NCI-H748 (cell line): ENCODE measurements around the gene USP25.
"Not testable (repeated sequence)": the region's sequence is repeated elsewhere in the genome, so short reads cannot be mapped to it uniquely, and the experiment has no call there.

Experiments
- DNase-seq: peaks from one replicate; lab custom pipeline; 2025; ENCODE audit not compliant: unreplicated experiment; lab: John Stamatoyannopoulos, UW

The USP25 gene

DNA sequence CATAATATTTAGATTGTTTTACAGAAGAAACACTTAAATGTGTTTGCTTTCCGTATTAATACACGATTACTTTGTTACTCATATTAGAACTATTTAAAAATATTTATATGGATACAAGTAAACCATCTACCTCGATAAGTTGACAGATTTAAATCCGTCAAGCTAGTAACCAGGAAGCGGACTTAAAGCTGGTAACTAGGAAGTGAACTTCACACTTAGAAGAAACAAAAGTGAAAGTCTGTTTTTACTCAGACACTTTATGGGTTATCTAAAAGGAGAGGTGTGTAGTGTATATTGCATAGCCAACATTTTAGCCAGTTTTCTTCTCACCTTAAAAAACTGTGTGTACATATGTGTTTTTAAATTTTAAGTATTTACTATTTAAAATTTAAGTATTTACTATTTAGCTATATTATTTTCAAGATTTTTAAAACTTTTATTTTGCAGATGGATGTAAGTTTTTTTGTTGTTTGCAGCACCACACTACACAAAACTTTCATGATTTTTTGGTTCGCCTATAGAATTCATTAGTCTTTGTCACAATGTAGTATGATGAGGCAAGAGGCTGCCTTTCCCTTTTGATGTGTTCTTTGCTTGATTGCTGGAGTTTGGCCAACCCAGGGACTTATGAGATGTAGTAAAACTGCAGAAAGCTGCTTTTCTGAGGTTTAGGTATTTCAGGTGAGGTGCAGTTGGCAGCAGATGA is 2.7 kb downstream of the USP25 start:
- DNase-seq: no peak

DNA sequence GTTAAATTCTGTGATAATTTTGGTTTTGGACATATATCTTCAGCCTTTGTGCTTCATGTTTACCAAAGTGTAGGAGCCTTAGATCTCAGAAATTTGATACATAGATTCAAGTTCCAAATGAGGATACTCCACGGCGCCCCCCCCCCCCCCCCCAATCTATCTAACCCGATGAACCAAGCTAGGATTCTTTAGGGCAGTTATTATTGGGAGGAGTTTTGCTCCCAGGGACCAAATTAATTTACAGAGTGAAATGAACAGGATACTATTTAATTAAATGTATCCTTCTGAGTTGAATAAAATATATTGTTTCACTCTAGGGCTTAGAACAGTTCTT is 3.2 kb downstream of the USP25 start:
- DNase-seq: no peak

DNA sequence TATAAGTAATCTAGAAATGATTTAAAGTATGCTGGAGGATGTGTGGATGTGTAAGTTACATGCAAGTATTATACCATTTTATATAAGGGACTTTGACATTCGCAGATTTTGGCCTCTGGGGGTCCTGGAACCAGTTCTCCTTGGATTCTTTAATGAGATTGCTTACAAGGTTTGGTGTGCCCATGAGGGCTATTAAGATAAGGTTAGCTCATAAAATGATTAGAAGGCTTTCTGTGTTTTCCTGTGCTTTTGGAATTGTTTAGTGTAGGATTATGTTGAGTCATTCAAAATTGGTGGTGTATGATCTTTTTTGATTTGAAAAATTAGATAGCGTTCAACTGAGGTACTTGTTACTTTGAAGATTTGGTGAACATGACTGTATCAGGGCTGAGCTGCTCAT is 5.6 kb downstream of the USP25 start:
- no peak for DNase-seq

GRCh38 chr21:15735931-15736330 is 6.1 kb downstream of the USP25 start:
- DNase-seq: not testable (repeated sequence)

DNA sequence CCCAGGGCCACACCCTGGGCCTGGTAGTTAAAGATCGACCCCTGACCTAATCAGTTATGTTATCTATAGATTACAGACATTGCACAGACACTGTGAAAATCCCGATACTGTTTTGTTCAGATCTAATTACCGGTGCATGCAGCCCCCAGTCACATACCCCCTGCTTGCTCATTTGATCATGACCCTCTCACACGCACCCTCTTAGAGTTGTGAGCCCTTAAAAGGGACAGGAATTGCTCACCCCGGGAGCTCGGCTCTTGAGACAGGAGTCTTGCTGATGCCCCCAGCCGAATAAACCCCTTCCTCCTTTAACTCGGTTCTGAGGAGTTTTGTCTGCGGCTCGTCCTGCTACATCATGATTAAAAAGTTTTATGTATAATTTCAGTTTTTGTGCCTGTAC is 9.0 kb downstream of the USP25 start:
- DNase-seq: not testable (repeated sequence)

DNA sequence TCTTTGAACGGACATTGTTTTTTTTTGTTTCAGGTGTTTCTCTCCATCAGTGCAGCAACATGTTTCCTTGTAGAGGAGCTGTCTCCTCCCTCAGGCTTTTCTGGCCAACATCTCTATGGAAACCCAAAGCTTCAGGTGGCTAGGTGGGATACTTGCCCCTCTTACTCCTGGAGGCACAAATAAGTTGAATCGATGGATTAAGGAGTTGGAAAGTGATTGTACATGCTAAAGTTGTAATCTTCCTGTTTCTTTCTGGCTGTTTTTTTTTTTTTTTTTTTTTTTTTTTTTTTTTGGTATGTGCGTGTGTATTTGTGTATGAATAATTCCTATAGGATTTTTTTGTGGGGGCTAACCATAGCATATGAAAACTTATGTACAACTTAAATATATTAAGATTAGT is 10.6 kb downstream of the USP25 start:
- DNase-seq: no peak

- DNase-seq: no peak
These were observed 11.7 kb downstream of the USP25 start for GRCh38 chr21:15741510-15741909.

GRCh38 chr21:15742052-15742670 is 12.4 kb downstream of the USP25 start:
- no peak for DNase-seq

DNA sequence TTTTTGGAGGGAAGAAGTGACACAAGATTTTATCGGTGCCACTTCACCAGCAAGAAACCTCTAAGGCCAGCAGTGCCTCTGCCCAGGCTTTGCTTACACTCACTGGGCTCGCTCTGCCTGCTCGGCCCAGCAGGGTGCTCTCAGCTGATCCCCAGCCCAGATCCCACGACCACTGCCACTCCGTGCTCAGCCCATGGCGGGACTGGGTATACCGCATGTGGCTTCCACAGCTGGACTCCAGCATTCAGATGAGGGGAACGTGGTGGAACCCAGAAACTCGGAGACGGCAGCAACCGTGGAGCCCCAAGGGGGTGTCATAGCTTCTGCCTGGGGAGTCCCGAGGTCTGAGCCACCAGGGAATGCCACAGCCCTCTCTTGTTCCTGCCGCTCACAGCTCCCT is 12.9 kb downstream of the USP25 start:
- DNase-seq: no peak

DNA sequence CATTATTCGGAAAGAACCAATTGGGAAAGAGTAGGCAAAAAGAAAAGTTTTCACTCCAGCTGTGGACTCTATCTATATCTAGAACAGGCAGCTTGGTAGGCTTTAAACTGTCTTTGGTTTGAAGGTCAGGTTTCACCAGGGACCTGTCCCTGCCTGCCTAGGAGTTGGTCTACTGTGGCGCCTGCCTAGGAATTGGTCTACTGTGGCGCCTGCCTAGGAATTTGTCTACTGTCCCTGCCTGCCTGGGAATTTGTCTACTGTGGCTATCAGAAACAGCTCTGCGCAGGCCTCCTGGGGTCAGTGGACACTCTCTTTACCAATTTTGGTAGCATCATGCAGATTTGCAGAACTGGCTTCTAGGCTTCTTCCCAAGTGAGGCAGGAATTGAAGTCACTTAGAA is 13.8 kb downstream of the USP25 start:
- DNase-seq: no peak

DNA sequence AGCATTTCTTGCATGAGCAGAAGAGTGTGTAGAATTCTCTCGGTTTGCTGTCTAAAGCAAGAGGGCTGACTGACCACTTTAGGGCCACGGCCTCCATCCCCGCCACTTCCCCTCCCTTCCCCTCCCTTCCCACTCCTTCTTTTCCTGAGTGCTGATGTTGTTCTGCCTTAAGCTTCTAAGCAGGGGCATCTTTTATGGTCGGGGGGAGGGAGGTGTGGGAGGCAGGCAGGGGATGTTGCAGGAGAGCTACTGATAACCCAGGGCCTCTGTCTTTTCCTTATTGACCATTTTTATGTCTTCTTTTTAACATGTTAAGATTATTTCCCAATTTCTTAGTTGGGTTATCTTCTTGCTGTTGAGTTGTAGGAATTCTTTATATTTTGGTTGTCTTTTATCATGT is 15.1 kb downstream of the USP25 start:
- DNase-seq: no peak

- no peak for DNase-seq
These were observed 18.8 kb downstream of the USP25 start for GRCh38 chr21:15748586-15748985.

GRCh38 chr21:15749082-15749860 is 19.5 kb downstream of the USP25 start:
- DNase-seq: no peak

DNA sequence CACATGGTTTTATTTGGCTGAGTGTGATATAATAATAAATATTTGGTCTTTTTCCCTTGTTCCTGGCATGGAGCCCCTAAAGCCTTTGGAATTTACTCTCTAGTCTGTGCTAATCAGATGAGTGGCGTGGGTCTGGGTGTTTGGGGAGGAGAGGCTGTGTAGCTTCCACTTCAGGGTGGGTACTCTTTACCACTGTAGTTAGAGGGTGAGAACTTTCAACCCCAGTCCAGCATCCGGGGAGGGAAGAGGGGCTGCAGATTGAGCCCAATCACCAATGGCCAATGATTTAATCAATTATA is 20.0 kb downstream of the USP25 start:
- DNase-seq: no peak

DNA sequence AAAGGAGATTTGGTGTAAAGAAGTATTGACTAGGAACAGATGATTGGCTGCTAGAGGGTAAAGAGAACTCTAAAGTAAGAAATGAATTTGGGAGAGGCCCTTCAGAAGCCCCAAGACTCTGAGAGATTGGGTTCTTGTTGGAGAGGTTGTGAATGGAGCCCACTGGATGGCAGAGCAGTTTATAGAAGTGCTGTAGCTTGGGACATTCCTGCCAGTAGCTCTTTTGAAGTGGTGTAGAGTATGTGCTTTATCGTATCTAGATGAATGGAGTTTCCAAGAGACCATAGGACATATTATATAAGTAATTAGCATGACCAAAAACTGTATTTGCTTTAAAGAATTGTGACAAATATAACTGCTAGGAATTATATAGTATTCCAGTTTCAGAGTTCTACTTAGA is 21.3 kb downstream of the USP25 start:
- no peak for DNase-seq

DNA sequence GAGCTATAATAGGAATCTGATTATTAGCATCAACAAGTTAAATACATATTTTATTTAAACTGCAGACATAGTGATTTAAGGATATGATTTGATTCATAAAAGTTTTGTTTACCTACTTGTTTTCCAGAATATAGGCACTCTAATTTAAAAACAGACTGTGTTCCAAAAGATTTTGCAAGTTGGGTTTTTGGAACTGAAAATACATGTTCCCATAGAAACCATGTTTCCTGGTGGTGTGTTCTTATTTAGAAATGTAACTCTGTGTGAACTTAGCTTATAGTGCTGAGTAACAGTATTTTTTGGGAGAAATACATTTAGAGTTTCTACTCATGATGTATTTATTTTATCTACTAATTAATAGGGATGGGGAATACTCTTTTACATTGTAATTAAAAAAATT is 21.8 kb downstream of the USP25 start:
- DNase-seq: no peak

- DNase-seq: no peak
These were observed 23.1 kb downstream of the USP25 start for GRCh38 chr21:15752763-15753407.

GRCh38 chr21:15753741-15754140 is 24.0 kb downstream of the USP25 start:
- DNase-seq: no peak

DNA sequence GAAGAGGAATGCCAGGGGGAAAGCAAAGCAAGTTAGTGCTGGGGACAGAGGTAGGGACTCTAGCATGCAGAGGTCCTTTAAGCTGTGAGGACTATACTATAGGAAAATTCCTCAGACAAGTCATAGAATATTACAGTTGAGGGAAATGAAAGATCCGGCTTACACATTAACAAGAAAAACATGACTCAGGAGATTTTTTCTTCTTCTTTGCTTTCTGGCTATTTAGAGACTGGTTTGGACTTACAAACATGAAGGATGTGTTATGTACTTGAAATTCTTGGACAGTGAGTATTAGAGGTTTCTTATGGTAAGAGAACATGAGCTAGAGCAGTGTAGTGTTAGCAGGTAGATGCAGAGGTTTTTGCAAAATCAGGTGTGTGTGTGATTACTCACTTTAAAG is 24.9 kb downstream of the USP25 start:
- no peak for DNase-seq

GRCh38 chr21:15755125-15755524 is 25.3 kb downstream of the USP25 start:
- DNase-seq: no peak

- no peak for DNase-seq
These were observed 29.7 kb downstream of the USP25 start for GRCh38 chr21:15759469-15759868.

- DNase-seq: no peak
These were observed 31.8 kb downstream of the USP25 start for GRCh38 chr21:15761507-15762100.
